Adrenal gland (tissue), 12 donors: ENCODE results near the gene ZNF607. TPM values are rescaled to one million over a fixed set of nuclear protein-coding genes. Genes with fewer than 3 reads are reported as not detected.

Experiments used
- polyA plus RNA-seq, 3 donors: library from polyadenylated mRNA; stranded (reverse); fragments of 200-250 nt in 2 of 3; fragments of 350-450 nt in 1 of 3; fragmentation: Illumina TruSeq in 1 of 3; extraction: RNeasy Lipid Tissue Mini Kit (QIAGEN cat#74804) in 1 of 3; gene quantifications; one replicate each; pipeline ENCODE4 v1.2.3, GENCODE V29; 2013 to 2014
- small RNA-seq, 2 donors: library from RNA; depleted of rRNA; stranded (forward); fragments of <200 nt; gene quantifications; one replicate each; pipeline ENCODE3, GENCODE V24; 2016
- total RNA-seq, 9 donors: library from RNA; depleted of rRNA in 4 of 9; stranded (reverse); fragments of >200 nt in 4 of 9; fragments of 120-200 nt in 1 of 9; fragmentation: NEBNext Ultra II Directional in 1 of 9; extraction: Animal tissue kit (Norgen Biotek cat#: 25700) in 1 of 9; gene quantifications; one replicate each; pipeline versions ENCODE4 v1.1.0 to v1.2.4, GENCODE V29; 2013 to 2023
- donor health status: healthy with polysubstance abuse.
- donor health status: Bipolar disorder and iron deficiency.
- donor health status: DM: yes; HTN: yes; CAD: no.
- donor health status: DM: no; HTN: no; CAD: no.
- donor health status: DM: no; HTN: no; CAD: no.
- donor health status: DM: yes; HTN: yes; CAD: no.

Gene ZNF607
- total and polyA plus RNA-seq, 12 donors, result 3.7 to 14.9 (median 4.6) TPM

Small RNA genes lying within 50 kb of the gene (small RNA-seq; reads per million reads assigned to genes)
- gene SELENOKP1, result 0 reads per million in 2 donors

Other genes starting within 250 kb of the ZNF607 start
- gene ZNF793, start 212.8 kb downstream of the ZNF607 start, total RNA-seq, result 10 to 100 TPM in 1 of 9 donors, 1 to 10 TPM in 8; 1.6 to 10.7 (median 6.0) TPM
- 1 to 10 TPM; 3.2 to 8.4 (median 6.1) TPM for gene ZNF793, start 212.8 kb downstream of the ZNF607 start, polyA plus RNA-seq
- 10 to 100 TPM in 2 of 9 donors, 1 to 10 TPM in 7; 1.9 to 11.4 (median 6.4) TPM for gene ZNF571, start 125.0 kb downstream of the ZNF607 start, total RNA-seq
- gene ZNF571, start 125.0 kb downstream of the ZNF607 start, polyA plus RNA-seq, result 1 to 10 TPM; 5.6 to 8.8 (median 6.2) TPM
- 1 to 10 TPM; 2.3 to 7.2 (median 5.0) TPM for gene ZNF540, start 124.9 kb downstream of the ZNF607 start, total RNA-seq
- 10 to 100 TPM in 1 of 3 donors, 1 to 10 TPM in 2; 5.5 to 19.2 (median 5.8) TPM for gene ZNF540, start 124.9 kb downstream of the ZNF607 start, polyA plus RNA-seq
- 10 to 100 TPM in 4 of 9 donors, 1 to 10 TPM in 5; 3.7 to 17.6 (median 9.4) TPM for gene ZFP30, start 64.3 kb downstream of the ZNF607 start, total RNA-seq
- gene ZFP30, start 64.3 kb downstream of the ZNF607 start, polyA plus RNA-seq, result 1 to 10 TPM; 3.1 to 6.8 (median 3.9) TPM
- gene ZNF573, start 59.8 kb upstream of the ZNF607 start, total RNA-seq, result 10 to 100 TPM in 6 of 9 donors, 1 to 10 TPM in 3; 3.4 to 19.1 (median 15.1) TPM
- gene ZNF573, start 59.8 kb upstream of the ZNF607 start, polyA plus RNA-seq, result 1 to 10 TPM in 2 of 3 donors, under 1 TPM in 1; 0.77 to 6.8 (median 1.9) TPM
- gene WDR87, start 186.8 kb upstream of the ZNF607 start, total RNA-seq, result not detected
- under 1 TPM in 2 of 3 donors, not detected in 1; under 0.01 to 0.08 TPM for gene WDR87, start 186.8 kb upstream of the ZNF607 start, polyA plus RNA-seq
- 10 to 100 TPM in 6 of 9 donors, 1 to 10 TPM in 3; 3.8 to 24.1 (median 13.3) TPM for gene SIPA1L3, start 187.4 kb upstream of the ZNF607 start, total RNA-seq
- gene SIPA1L3, start 187.4 kb upstream of the ZNF607 start, polyA plus RNA-seq, result 10 to 100 TPM in 2 of 3 donors, 1 to 10 TPM in 1; 2.2 to 12.0 (median 10.2) TPM